Activated CD4-positive, alpha-beta T cell treated with anti-CD3 and anti-CD28 coated beads for 24 hours (primary cell): ENCODE measurements around the gene RGS3.

Source experiments
- DNase-seq, 2 donors: peaks; one replicate each; pipeline ENCODE4 v3.0.0-alpha.2; 2020; ENCODE audit warnings: low read depth in 2 of 2

The RGS3 gene

DNA sequence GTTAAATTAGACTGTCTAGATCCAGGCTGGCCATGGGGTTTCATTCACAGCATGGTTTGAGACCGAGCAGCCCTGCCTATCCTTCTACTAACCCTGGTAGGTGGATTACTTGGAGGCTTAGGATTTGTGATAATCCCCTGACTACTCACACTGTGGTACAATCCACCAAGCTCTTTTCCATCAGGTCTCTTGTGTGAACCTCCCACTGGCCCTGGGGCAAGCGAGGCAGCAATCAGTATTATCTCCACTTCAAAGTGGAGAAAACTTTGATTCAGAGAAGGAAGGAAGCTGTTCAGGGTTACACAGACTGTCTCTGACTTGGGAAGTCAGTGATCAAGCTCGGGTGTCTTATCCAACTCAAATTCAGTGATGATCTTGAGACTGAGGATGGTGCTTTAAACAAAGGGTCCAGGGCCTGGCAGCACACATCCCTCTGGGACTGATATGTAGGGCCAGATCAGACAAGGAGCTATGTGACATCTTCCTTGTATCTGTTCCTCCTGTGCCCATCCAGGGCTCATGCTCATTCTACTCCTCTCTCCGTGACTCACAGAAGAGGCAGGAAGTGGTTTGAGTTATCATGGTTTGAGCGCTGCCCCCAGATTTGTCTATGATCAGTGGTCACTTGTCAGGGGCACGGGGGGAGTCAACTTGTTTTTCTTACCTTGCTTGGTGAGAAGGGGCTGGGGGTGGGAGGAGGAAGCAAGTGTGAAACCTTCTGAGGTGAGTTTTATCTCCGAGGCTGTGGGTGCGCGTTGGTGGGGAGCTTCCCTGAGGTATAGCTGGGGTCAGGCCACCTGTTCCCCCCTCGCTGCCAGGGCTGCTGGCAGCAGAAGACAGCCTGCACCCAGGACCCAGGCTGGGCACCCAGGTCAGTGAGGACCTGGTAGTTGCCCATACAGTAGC is 48.6 kb downstream of the RGS3 start:
- DNase-seq = peak; percentile 53 to 65

DNA sequence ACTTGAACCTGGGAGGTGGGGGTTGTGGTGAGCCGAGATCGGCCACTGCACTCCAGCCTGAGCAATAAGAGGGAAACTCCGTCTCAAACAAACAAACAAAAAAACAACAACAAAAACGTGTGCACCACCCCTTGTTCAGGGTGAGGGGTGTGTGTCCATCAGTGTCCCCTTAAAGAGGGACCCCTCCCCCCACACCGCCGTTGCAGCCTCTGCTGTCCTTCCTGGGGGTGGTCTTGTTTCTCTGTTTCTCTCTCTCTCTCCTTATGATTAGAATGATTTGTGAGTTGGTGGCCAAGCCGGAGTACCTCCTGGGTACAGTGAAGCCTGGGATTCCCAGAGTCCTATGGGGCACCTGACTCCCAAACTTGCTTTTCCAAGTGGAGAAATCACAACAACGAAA is 49.6 kb downstream of the RGS3 start:
- no peak for DNase-seq

DNA sequence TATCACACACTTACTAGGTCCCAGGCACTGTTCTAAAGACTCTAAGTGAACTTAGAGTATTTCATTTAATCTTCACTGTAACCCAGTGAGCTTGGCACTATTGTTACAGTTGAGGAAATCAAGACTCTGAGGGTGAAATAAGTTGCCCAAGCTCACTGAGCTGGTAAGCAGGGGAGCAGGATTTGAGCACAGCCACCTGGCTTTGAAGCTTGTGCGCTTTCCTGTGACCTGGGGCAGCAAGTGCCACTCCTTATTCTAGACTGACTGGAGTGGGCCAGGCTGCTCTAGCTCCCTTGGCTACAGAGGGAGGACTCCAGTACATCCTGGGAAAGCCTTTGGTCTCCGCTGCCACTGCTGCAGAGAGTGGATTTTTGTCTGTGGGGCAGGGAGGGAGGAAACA is 50.0 kb downstream of the RGS3 start:
- DNase-seq = no peak

DNA sequence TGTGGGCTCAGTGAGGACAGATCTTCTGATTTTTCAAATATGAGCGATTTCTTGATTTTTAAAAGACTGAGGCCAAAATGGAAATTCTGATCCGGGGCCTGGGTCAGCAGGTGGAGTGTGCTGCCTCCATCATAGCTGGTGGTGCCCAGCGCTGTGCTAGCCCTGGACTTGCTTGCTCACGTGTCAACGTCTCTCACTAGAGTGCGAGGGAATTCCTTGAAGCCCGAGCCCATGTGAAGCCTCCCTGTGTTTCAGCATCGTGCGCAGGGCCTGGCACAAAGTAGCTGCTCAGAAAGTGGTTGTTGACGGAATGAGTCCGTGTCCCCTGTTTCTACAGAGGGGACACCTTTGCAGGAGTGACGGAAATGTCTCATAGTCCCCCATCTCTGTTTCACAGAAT is 50.5 kb downstream of the RGS3 start:
- DNase-seq = no peak

DNA sequence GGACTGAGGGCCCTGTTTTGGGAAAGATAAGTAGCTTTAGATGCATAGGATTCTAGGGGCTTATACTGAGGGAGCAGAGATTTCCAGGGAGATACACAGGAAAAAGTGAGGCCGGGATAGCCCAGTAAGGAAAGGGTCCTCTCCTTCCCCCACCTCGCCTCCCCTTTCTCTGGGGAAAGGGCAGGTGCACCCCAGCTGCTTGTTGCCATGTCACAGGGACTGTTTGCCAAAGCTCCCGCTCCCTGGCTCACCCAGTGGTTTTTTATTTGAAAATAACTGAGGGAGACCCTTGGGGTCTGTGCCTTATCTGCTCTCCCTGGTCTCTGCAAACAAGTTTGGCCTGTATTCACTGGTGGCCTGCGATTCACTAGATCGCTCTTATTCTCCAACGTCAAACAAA is 51.2 kb downstream of the RGS3 start:
- no peak for DNase-seq

DNA sequence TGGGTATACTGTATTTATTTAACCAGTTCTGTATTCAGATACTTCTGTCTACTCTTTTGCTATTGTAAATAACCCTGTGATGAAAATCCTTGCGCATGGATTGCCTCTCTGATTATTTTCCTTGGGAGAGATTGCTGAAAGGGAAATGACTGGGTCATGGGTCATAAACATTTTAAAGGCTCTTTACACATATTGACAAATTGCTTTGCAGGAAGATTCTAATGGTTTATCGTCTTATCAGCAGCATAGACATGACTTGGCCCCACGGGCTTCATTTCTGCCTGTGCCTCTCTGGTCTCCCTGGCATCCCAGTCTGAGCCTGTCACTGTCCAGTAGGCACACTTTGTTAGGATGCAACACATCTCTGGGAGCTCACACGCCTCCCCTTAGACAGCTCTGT is 52.3 kb downstream of the RGS3 start:
- DNase-seq = no peak

DNA sequence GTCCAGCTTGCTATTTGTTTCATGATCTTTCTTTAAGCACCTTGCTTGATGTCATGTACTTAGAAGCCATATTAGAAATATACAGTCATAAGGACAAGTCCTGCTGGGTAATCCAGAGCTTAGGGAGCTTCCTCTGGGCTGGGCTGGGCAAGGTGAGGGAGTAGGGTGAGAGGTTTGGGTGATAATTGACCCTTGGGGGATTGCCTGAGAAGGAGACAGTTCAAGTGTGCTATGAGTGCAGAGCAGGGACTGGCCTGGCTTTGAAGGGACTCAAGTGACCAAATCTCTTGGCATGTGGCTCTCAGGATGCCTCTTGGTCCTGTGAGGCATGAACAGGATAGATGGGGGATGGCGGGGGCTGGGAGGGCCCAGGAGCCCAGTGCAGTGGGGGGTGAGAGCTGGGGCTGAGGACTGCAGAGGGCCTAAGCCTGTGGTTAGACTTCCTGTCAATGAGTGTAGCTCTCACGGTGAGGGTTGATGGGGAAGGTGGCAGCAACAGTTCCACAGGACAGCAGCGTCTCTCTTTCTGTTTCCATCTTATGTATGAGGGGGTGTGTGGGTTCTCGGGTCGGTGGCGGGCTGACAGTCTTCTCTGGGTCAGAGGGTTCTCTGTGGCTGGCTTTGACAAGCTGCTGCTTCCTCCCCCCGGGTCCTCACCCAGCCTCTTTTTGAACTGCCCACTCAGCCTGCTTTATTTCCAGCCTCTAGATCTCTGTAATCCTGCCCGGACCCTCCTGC is 53.5 kb downstream of the RGS3 start:
- DNase-seq = peak; percentile 52 to 64

DNA sequence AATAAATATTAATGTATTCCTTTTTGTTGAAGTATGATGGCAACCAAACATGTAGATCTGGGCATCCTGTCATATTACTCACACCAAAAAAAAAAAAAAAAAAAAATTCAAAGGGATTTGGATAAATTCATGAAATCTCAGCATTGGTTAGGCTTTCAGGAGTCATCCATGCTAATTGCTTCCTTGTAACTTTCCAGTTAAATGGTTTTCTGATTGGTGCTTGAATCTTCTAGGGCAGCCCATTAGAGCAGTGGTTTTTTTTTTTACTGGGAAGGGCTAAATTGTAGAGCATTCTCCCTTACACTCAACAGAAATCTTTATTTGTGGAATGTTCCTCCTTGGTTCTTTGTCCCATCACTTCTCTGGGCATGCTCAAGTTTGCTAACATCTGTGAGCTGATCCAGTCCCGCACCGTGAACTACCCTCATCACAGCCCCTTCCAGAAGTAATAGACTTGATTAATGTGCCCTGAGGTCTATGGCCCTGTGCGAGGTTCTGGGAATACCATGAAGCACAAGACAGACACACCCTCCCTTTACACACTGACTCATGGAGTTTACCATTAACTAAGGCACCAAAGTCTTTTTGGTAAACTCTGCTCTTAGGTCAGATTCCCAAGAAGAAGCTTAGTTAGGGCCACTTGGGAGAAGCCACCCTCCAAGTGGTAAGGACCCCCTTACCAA is 56.0 kb downstream of the RGS3 start:
- no peak for DNase-seq

DNA sequence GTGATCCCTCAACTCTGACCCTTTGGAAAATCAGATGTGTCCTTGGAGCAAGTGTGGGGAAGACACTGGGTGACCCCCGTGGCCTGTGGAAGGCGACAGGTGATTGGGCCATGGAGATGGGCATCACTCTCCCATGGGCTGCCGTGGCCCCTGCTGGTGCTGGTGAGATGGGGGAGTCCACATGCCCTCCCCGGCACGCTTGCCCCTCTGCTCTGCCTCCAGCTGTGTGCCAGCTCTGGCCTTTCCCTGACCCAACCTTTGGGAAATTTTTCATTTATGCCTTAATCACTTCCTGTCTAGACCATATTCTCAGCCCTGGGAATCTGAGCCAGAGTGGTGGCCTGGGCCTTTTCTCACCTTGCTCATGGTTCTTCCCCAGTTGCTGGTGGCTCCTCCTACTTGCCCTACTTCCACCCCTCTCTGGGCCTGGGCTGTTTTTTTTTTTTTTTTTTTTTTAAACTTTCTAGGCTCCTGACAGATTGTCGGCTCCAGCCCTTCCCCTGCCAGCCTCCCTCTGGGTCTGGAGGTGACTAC is 56.6 kb downstream of the RGS3 start:
- peak; percentile 13 to 29 for DNase-seq

DNA sequence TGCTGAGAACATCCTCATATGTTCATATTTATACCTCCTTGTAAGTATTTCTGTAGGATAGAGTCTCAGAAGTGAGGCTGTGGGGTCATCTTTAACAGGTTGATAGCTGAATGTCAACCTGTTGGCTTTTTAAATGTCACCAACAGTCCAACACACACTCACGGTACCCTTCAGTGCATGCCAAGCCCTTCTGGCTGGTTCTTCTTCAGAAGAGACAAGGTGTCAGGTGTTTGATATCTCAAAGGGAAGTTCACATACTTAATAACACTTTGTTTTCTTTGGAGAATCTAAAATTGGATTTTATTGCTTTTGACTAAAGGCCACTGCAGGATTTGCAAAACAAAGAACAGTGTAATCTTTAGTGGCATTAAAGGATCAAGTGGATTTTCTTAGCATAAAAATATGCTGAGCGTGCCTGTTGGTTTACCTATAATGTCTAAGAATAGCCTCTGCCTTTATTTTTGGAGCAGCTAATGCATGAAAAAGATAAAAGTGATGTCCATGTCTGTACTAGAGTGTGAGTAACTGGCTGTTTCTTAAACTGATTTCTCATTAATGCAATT is 58.2 kb downstream of the RGS3 start:
- no peak for DNase-seq

DNA sequence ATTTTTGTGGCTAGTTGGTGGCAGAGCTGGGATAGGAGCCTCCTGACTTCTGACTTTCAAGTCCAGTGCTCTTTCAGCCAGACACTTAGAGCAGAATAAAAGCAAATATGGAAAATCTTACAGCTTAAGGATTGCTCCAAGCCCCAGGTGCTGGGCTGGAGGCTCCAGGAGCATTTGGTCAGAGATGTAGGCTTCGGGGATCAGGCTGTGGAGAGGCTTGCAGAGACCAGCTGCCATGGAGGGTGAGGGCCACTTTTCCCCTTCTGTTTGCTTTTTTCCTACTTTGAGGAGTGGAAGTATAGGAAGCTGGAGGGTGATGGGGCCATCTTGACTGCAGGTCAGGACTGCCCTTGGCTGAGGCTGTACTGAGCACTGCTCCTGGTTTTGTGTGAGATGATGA is 58.9 kb downstream of the RGS3 start:
- no peak for DNase-seq

DNA sequence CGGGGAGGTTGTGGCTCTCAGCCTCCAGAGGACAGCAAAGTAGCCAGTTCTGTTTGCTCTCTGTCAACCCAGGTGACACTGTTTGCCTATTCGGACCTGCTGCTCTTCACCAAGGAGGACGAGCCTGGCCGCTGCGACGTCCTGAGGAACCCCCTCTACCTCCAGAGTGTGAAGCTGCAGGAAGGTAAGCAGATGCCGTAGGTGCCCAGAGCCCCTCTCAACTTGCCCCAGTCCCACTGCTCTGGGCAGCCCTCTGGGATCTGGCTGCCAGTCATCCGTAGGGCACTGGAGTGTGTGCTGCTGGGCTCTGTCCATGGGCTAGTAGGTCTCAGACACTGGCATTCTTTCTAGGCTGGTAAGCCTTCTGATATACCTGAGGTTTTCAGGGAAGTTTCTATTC is 59.3 kb downstream of the RGS3 start:
- no peak for DNase-seq

DNA sequence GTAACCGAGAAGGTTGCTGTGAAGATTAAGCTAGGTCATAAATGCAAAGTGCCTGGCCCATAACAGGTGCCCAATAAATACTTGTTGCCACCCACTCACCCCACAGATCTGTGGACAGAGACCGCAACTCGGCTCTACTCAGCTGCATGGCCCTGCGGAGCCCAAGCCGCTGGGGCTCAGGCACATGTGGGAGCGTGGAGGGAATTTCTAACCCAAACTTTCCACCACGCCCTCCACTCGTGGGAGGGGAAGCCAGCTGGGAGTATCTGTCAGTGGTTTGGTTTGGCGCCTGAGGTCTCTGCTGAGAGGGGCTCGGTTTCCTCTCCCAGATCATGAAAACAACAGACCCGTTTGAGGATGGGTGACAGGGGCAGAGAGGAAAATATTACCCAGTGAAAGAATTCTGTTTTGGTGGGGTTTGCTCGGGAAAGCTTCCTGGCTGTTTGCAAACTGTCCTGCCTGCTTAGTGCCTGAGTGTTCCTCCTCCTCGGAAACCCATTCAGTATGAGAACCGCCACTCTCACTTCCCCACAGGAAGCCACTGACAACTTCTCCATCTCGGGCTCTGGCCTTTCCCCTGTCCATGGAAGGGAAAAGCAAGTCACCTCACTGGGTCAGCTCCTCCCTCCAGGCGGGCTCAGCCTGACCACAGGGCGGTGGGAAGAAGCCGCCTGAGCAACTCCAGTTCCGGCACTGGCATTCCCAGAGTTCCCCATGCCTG is 60.1 kb downstream of the RGS3 start:
- peak; percentile 52 to 74 for DNase-seq

DNA sequence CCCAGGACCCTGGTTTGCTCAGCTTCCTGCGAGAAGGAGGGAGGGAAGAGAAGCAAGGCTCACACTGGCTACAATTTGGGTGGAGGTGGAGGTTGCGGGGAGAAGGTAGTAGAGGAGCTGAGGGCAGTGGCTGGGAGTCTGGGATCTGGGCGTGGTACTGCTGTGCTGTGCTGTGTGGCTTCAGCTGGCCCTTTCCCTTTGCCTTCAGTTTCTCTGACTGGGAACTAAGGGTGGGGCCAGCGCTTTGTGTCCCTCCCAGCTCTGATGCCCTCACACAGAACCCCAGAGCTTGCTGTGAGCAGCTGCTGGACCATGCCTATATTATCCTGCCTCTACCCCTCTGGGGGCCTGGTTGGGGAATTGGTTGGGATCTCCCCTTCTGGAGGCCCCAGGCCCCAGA is 60.9 kb downstream of the RGS3 start:
- DNase-seq = no peak

DNA sequence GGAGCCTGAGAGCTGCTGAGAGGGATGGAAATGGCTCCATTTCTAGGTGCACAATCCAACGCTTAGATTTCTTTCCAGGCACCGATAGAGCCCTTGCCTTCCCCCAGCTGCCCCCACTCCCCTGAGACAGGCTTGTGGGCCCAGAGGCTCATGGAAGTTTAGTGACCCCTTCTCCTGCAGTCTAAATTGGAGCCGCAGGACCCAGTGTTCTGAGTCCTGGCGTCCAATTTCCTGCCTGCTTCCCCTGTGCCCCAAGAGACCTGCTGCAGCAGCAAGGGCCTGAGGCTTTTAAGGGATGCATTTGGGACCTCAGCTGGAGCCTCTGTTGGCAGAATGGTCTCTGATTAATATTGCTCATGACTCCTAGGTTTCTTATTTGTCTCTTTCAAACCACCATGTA is 61.7 kb downstream of the RGS3 start:
- DNase-seq = no peak

DNA sequence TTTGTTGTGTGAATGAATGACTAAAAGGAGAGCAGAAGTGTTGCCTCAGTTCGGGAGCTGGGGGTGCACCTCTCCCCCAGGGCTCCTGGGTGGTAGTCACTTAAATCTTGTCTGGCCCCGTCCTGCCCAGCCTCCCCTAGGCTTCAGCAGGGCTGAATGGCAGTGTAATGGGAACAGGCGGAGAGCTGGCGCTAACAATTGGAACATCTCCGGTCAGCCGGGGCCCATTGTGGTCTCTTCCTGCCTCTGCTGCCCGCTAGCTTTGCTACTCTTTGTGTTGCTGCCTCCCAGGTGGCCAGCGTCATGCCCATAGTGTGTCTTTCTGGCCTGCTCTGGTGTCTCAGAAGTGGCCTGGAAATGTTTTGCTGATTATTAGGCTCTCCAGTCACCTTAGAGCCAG is 62.3 kb downstream of the RGS3 start:
- DNase-seq = no peak

DNA sequence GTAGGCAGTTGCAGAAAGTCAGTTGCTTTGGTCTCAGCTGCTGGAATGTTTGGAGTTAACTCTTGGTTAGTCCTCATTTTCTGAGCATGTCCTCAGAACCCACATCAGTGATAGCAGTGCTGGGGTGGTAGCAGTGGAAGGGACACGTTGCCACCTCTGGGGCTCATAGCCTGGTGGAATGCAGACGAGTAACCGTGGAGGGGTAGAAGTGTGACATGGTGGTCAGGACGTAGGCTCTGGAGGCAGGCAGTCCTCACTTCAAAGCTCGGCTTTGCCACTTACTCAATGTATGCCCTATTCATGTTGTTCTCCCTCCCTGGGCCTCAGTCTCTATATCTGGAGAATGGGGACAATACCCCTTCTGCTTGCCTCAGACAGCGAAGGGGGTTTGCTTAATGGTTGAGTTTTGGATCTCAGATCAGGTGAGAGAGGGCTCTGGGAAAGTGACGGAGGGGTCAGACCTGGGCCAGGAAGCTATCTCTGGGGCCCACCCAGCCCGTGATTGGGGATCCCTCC is 62.8 kb downstream of the RGS3 start:
- no peak for DNase-seq

DNA sequence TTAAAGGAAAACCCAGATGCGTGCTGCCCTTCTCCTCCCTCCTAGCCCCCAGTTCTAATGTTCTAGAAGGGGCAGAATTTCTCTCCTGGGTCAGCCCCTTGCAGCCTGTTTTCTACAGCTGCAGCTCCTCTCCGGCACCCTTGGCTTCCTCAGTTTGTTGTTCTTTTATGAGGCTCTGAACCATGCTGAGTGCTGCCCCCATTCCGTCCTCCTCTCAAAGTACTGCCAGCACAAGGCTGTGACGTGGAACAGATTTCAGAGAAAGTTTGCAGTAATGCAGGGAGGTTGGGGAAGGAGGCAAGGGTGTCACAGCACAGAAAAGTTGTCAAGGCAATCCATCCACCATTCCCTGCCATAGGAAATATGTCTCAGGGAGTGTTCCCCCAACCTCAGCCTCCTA is 63.3 kb downstream of the RGS3 start:
- no peak for DNase-seq

DNA sequence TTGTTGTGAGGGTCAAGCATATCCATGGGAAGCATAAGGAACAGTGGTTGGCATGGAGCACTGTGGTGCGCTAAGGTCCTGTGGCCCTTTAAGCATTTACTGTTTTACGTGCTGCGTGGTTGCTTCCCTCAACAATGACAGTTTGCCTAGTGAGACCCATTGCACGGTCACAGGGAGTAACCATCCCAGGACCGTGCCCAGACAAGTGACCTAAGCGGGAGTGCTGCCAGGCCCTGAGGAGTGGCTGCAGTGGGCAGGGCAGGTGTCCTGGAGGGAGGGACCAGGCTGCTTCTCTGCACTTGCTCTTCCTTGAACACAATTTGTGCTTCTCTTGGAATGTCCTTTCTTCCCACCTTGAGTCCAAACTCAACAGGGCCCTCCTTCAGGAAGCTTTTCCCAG is 64.6 kb downstream of the RGS3 start:
- no peak for DNase-seq

DNA sequence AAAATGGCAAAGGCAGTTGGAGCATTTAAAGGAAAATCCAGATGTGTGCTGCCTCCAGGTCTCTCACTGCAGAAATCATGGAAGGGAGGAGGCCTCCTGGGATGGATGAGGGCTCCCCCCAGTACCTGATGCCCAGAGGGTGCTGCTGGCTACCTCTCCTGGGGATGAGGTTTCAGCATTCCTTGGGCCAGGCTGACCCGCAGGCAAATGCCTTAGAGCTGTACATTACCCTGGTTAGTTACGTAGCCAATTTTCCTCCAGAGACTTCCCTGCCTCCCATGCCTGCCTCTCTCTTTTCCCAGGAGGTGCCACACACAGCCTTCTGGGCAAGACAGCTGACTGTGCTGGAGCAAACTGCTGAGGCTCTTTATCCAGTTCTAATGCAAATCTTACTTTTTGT is 65.3 kb downstream of the RGS3 start:
- no peak for DNase-seq

DNA sequence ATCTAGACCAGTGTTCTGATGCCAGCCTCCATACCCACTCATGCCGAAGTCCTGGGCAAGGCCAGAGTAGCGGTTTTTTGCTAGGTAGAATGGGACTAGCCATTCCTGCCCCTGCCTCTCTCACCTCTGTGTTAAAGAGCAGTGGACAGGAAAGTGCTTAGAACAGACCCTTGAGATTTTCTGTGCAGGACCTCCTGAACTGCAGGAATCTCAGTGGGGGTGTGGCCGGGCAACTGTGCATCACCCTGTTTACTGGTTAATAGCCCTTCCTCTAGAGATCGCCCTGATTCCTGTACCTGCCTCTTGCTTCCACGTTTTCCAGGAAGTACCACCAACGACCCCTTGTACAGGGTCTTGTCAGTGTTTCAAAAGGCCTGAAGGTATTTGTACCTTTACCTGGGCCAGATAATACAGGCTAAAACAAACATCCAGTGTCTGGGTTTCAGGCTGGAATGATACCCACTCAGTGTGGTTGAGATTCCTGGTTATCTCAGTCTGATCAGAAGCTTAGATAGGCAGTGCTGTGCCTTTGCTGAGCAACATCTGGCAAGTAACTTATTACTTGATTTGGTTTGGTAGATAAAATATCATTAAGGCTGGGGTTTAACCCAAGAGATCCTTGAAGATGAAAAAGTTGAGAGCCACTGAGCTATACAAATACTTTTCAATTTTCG is 65.9 kb downstream of the RGS3 start:
- no peak for DNase-seq
